HepG2 (cell line): ENCODE data around the gene BMP2K.

Experiments
- ELK4 ChIP-seq: sonication (generic); formaldehyde crosslinking; IDR thresholded peaks from 2 replicates; pipeline ENCODE4 v1.9.0; 2021; ENCODE audit warnings: missing genetic modification reagents, borderline replicate concordance
- JUND ChIP-seq: sonication (generic); formaldehyde crosslinking; IDR thresholded peaks from 2 replicates; pipeline ENCODE4 v1.8.0; 2022; ENCODE audit warnings: mild to moderate bottlenecking, missing genetic modification reagents
- MAFK ChIP-seq, 2 experiments: IDR thresholded peaks in 1 of 2; conservative IDR thresholded peaks in 1 of 2; 2 replicates each; pipeline ENCODE4 v1.6.1; 2011; ENCODE audit warnings: improper control_type of control experiment in 2 of 2, low read length in 2 of 2
- RFX5 ChIP-seq: IDR thresholded peaks from 2 replicates; pipeline ENCODE4 v1.6.1; 2011; ENCODE audit warnings: low read depth, low read length, improper control_type of control experiment
- RXRA ChIP-seq: sonication (generic); formaldehyde crosslinking; IDR thresholded peaks from 2 replicates; pipeline ENCODE4 v1.5.1; 2020; ENCODE audit warnings: missing genetic modification reagents
- STAT6 ChIP-seq: sonication (generic); formaldehyde crosslinking; IDR thresholded peaks from 2 replicates; pipeline ENCODE4 v1.4.0; 2020; ENCODE audit warnings: missing genetic modification reagents, mild to moderate bottlenecking, borderline replicate concordance
- TMF1 ChIP-seq: sonication (generic); formaldehyde crosslinking; IDR thresholded peaks from 2 replicates; pipeline ENCODE4 v1.8.1; 2022; ENCODE audit warnings: low read depth, missing genetic modification reagents
- USF2 ChIP-seq, 2 experiments: sonication (generic) in 1 of 2; formaldehyde crosslinking in 1 of 2; IDR thresholded peaks; 2 replicates each; pipeline versions ENCODE4 v1.5.1 to v1.6.1; 2011 to 2020; ENCODE audit warnings: borderline replicate concordance in 1 of 2, low read depth in 1 of 2, low read length in 1 of 2, mild to moderate bottlenecking in 1 of 2, missing genetic modification reagents in 1 of 2, moderate library complexity in 1 of 2
- ZC3H13 ChIP-seq: sonication (generic); formaldehyde crosslinking; IDR thresholded peaks from 2 replicates; pipeline ENCODE4 v1.8.1; 2023; ENCODE audit warnings: mild to moderate bottlenecking, missing genetic modification reagents, moderate library complexity
- ZFP90 ChIP-seq: sonication (generic); formaldehyde crosslinking; IDR thresholded peaks from 2 replicates; pipeline ENCODE4 v1.8.0; 2022; ENCODE audit warnings: missing genetic modification reagents, mild to moderate bottlenecking, inconsistent platforms, borderline replicate concordance
- ZNF30 ChIP-seq: sonication (generic); formaldehyde crosslinking; IDR thresholded peaks from 2 replicates; pipeline ENCODE4 v1.5.0; 2020; ENCODE audit warnings: mild to moderate bottlenecking, missing genetic modification reagents
- ZNF674 ChIP-seq: sonication (generic); formaldehyde crosslinking; IDR thresholded peaks from 2 replicates; pipeline ENCODE4 v1.5.0; 2020; ENCODE audit warnings: low read depth, mild to moderate bottlenecking, missing genetic modification reagents
- ZNF772 ChIP-seq: sonication (generic); formaldehyde crosslinking; IDR thresholded peaks from 2 replicates; pipeline ENCODE4 v1.5.0; 2020; ENCODE audit warnings: mild to moderate bottlenecking, missing genetic modification reagents
- TF ChIP-seq, protein P1 (sequence below): IDR thresholded peaks from 2 replicates; pipeline ENCODE4 v1.6.1; 2016; ENCODE audit warnings: low read depth, missing genetic modification reagents, missing compliant biosample characterization

- TF ChIP-seq RXRA (CRISPR knock-in tag), result no peak
- no peak for TF ChIP-seq USF2 (IDR thresholded peaks at IDR 0.05; ENCODE audit: low read depth, low read length)
- no peak for TF ChIP-seq USF2 (CRISPR knock-in tag; IDR thresholded peaks at IDR 0.05; ENCODE audit: borderline replicate concordance)
- no peak for TF ChIP-seq ZC3H13 (CRISPR knock-in tag)
- TF ChIP-seq TMF1 (CRISPR knock-in tag), result no peak
- no peak for TF ChIP-seq MAFK (conservative IDR thresholded peaks at IDR 0.05 in 1 of 2, IDR thresholded peaks at IDR 0.05 in 1 of 2; ENCODE audit: low read length in 2 of 2)
- TF ChIP-seq, protein P1, sequence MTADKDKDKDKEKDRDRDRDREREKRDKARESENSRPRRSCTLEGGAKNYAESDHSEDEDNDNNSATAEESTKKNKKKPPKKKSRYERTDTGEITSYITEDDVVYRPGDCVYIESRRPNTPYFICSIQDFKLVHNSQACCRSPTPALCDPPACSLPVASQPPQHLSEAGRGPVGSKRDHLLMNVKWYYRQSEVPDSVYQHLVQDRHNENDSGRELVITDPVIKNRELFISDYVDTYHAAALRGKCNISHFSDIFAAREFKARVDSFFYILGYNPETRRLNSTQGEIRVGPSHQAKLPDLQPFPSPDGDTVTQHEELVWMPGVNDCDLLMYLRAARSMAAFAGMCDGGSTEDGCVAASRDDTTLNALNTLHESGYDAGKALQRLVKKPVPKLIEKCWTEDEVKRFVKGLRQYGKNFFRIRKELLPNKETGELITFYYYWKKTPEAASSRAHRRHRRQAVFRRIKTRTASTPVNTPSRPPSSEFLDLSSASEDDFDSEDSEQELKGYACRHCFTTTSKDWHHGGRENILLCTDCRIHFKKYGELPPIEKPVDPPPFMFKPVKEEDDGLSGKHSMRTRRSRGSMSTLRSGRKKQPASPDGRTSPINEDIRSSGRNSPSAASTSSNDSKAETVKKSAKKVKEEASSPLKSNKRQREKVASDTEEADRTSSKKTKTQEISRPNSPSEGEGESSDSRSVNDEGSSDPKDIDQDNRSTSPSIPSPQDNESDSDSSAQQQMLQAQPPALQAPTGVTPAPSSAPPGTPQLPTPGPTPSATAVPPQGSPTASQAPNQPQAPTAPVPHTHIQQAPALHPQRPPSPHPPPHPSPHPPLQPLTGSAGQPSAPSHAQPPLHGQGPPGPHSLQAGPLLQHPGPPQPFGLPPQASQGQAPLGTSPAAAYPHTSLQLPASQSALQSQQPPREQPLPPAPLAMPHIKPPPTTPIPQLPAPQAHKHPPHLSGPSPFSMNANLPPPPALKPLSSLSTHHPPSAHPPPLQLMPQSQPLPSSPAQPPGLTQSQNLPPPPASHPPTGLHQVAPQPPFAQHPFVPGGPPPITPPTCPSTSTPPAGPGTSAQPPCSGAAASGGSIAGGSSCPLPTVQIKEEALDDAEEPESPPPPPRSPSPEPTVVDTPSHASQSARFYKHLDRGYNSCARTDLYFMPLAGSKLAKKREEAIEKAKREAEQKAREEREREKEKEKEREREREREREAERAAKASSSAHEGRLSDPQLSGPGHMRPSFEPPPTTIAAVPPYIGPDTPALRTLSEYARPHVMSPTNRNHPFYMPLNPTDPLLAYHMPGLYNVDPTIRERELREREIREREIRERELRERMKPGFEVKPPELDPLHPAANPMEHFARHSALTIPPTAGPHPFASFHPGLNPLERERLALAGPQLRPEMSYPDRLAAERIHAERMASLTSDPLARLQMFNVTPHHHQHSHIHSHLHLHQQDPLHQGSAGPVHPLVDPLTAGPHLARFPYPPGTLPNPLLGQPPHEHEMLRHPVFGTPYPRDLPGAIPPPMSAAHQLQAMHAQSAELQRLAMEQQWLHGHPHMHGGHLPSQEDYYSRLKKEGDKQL (CRISPR knock-in tag), result no peak
- no peak for TF ChIP-seq ZNF674 (CRISPR knock-in tag)
- TF ChIP-seq ZFP90 (CRISPR knock-in tag), result no peak
- no peak for TF ChIP-seq ZNF772 (CRISPR knock-in tag)
- TF ChIP-seq STAT6 (CRISPR knock-in tag), result no peak
- TF ChIP-seq ELK4 (CRISPR knock-in tag), result no peak
- TF ChIP-seq JUND, result no peak
- no peak for TF ChIP-seq RFX5
- TF ChIP-seq ZNF30 (CRISPR knock-in tag), result no peak
Measured at GRCh38 chr4:78749972-78750727, 26.0 kb upstream of the BMP2K start.
